Neural cell (in vitro differentiated cells): ENCODE measurements around the gene REG3A. TPM values are rescaled to one million over a fixed set of nuclear protein-coding genes. Genes with fewer than 3 reads are reported as not detected.

Experiments
- H2AFZ ChIP-seq: fragments of 200-600, 300-800 bp; sonication (generic), shearing (Covaris generic); 2 replicates; pipeline ENCODE4 v1.6.0; 2014; ENCODE audit warnings: low read depth, mild to moderate bottlenecking, antibody characterized with exemption, low read length, moderate library complexity
- H3F3A ChIP-seq: fragments of 200-600 bp; shearing (Covaris generic); 2 replicates; pipeline ENCODE4 v1.6.1; 2016; ENCODE audit warnings: mild to moderate bottlenecking, moderate library complexity, mixed read lengths, antibody characterized with exemption, low read length; ENCODE audit not compliant: insufficient read depth, poor library complexity, severe bottlenecking
- H3K27ac ChIP-seq: fragments of 200-600, 300-800 bp; sonication (generic), shearing (Covaris generic); 2 replicates; pipeline ENCODE4 v1.5.1; 2014; ENCODE audit warnings: mild to moderate bottlenecking, low read length, moderate library complexity
- H3K27me3 ChIP-seq: fragments of 300-800, 200-600 bp; sonication (generic), shearing (Covaris generic); 2 replicates; pipeline ENCODE4 v1.6.0; 2014; ENCODE audit warnings: mild to moderate bottlenecking, low read depth, low read length, moderate library complexity; ENCODE audit not compliant: insufficient read depth
- H3K36me3 ChIP-seq: fragments of 300-800, 200-600 bp; sonication (generic), shearing (Covaris generic); 2 replicates; pipeline ENCODE4 v1.5.1; 2014; ENCODE audit warnings: mild to moderate bottlenecking, antibody characterized with exemption, low read length, moderate library complexity; ENCODE audit not compliant: insufficient read depth
- H3K4me2 ChIP-seq: fragments of 300-800, 200-600 bp; sonication (generic), shearing (Covaris generic); 2 replicates; pipeline ENCODE4 v1.6.0; 2014; ENCODE audit warnings: mild to moderate bottlenecking, low read length
- H3K4me3 ChIP-seq: fragments of 300-800, 200-600 bp; sonication (generic), shearing (Covaris generic); 2 replicates; pipeline ENCODE4 v1.5.1; 2014; ENCODE audit warnings: mild to moderate bottlenecking, low read length, moderate library complexity
- H3K79me2 ChIP-seq: fragments of 200-600 bp; shearing (Covaris generic); replicated peaks from 2 replicates; pipeline ENCODE4 v1.6.0; 2014; ENCODE audit warnings: mild to moderate bottlenecking, low read length, moderate library complexity; ENCODE audit not compliant: insufficient read depth
- H3K9ac ChIP-seq: fragments of 300-800, 200-600 bp; sonication (generic), shearing (Covaris generic); 2 replicates; pipeline ENCODE4 v1.6.1; 2016; ENCODE audit warnings: mild to moderate bottlenecking, low read length, mixed read lengths
- H3K9me2 ChIP-seq: fragments of 200-600 bp; shearing (Covaris generic); 2 replicates; pipeline ENCODE4 v1.6.1; 2016; ENCODE audit warnings: mild to moderate bottlenecking, low read length, mixed read lengths; ENCODE audit not compliant: insufficient read depth
- H3K9me3 ChIP-seq: fragments of 200-600, 300-800 bp; sonication (generic), shearing (Covaris generic); 2 replicates; pipeline ENCODE4 v1.6.1; 2016; ENCODE audit warnings: mild to moderate bottlenecking, mixed run types, low read length, moderate library complexity, mixed read lengths
- H4K20me1 ChIP-seq: fragments of 200-600 bp; shearing (Covaris generic); 2 replicates; pipeline ENCODE4 v1.6.1; 2016; ENCODE audit warnings: mild to moderate bottlenecking, mixed run types; ENCODE audit not compliant: insufficient read depth
- EP300 ChIP-seq: fragments of 450-650 bp; conservative IDR thresholded peaks from 2 replicates; pipeline ENCODE4 v1.6.1; 2014; ENCODE audit warnings: antibody characterized with exemption, mild to moderate bottlenecking, moderate library complexity; ENCODE audit not compliant: poor library complexity, severe bottlenecking
- EZH2 ChIP-seq: fragments of 200-600, 300-800 bp; shearing (Covaris generic), sonication (generic); IDR thresholded peaks from 2 replicates; pipeline ENCODE4 v1.6.1; 2014; ENCODE audit warnings: antibody characterized with exemption, low read length, borderline replicate concordance, mild to moderate bottlenecking; ENCODE audit not compliant: insufficient read depth, poor library complexity, severe bottlenecking
- MXI1 ChIP-seq: fragments of 450-650 bp; conservative IDR thresholded peaks from 2 replicates; pipeline ENCODE4 v1.6.1; 2014; ENCODE audit warnings: antibody characterized with exemption, mild to moderate bottlenecking; ENCODE audit not compliant: poor library complexity, severe bottlenecking
- POLR2AphosphoS5 ChIP-seq: IDR thresholded peaks from 2 replicates; pipeline ENCODE4 v1.6.1; 2012
- RAD21 ChIP-seq: fragments of 450-650 bp; conservative IDR thresholded peaks from 2 replicates; pipeline ENCODE4 v1.6.1; 2014; ENCODE audit warnings: antibody characterized with exemption, mild to moderate bottlenecking, moderate library complexity
- SMC3 ChIP-seq: fragments of 450-650 bp; conservative IDR thresholded peaks from 2 replicates; pipeline ENCODE4 v1.6.1; 2014; ENCODE audit warnings: antibody characterized with exemption, mild to moderate bottlenecking, moderate library complexity; ENCODE audit not compliant: poor library complexity
- TAF1 ChIP-seq: IDR thresholded peaks from 2 replicates; pipeline ENCODE4 v1.6.1; 2012; ENCODE audit warnings: low read depth
- polyA plus RNA-seq: library from polyadenylated mRNA; depleted of rRNA; stranded (reverse); fragments of >200 nt; gene quantifications from 2 replicates; pipeline ENCODE4 v1.2.3, GENCODE V29; 2014
- TF ChIP-seq, protein P1 (sequence below): IDR thresholded peaks from 2 replicates; pipeline ENCODE4 v1.6.1; 2012; ENCODE audit warnings: borderline replicate concordance
- TF ChIP-seq, protein P2 (sequence below): fragments of 450-650 bp; IDR thresholded peaks from 2 replicates; pipeline ENCODE4 v1.5.1; 2014; ENCODE audit warnings: antibody characterized with exemption, mild to moderate bottlenecking, moderate library complexity; ENCODE audit not compliant: poor library complexity, severe bottlenecking

The REG3A gene
- polyA plus RNA-seq, 1 donor from 2014 or later, result not detected

- Histone ChIP-seq H3K9me3 (no peaks in the 10 kb centered on the region), H3K79me2 (no peaks in the 10 kb centered on the region)
- TF ChIP-seq EZH2, result no peak
- no peak for TF ChIP-seq RAD21
- TF ChIP-seq, protein P1, sequence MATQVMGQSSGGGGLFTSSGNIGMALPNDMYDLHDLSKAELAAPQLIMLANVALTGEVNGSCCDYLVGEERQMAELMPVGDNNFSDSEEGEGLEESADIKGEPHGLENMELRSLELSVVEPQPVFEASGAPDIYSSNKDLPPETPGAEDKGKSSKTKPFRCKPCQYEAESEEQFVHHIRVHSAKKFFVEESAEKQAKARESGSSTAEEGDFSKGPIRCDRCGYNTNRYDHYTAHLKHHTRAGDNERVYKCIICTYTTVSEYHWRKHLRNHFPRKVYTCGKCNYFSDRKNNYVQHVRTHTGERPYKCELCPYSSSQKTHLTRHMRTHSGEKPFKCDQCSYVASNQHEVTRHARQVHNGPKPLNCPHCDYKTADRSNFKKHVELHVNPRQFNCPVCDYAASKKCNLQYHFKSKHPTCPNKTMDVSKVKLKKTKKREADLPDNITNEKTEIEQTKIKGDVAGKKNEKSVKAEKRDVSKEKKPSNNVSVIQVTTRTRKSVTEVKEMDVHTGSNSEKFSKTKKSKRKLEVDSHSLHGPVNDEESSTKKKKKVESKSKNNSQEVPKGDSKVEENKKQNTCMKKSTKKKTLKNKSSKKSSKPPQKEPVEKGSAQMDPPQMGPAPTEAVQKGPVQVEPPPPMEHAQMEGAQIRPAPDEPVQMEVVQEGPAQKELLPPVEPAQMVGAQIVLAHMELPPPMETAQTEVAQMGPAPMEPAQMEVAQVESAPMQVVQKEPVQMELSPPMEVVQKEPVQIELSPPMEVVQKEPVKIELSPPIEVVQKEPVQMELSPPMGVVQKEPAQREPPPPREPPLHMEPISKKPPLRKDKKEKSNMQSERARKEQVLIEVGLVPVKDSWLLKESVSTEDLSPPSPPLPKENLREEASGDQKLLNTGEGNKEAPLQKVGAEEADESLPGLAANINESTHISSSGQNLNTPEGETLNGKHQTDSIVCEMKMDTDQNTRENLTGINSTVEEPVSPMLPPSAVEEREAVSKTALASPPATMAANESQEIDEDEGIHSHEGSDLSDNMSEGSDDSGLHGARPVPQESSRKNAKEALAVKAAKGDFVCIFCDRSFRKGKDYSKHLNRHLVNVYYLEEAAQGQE, result no peak
- no peak for TF ChIP-seq EP300
- no peak for TF ChIP-seq POLR2AphosphoS5
- TF ChIP-seq, protein P2, sequence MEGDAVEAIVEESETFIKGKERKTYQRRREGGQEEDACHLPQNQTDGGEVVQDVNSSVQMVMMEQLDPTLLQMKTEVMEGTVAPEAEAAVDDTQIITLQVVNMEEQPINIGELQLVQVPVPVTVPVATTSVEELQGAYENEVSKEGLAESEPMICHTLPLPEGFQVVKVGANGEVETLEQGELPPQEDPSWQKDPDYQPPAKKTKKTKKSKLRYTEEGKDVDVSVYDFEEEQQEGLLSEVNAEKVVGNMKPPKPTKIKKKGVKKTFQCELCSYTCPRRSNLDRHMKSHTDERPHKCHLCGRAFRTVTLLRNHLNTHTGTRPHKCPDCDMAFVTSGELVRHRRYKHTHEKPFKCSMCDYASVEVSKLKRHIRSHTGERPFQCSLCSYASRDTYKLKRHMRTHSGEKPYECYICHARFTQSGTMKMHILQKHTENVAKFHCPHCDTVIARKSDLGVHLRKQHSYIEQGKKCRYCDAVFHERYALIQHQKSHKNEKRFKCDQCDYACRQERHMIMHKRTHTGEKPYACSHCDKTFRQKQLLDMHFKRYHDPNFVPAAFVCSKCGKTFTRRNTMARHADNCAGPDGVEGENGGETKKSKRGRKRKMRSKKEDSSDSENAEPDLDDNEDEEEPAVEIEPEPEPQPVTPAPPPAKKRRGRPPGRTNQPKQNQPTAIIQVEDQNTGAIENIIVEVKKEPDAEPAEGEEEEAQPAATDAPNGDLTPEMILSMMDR, result no peak
- no peak for TF ChIP-seq MXI1
- TF ChIP-seq TAF1, result no peak
- no peak for TF ChIP-seq SMC3
Measured at GRCh38 chr2:79171348-79171958, 11.9 kb upstream of the REG3A start.

GRCh38 chr2:79162801-79163200, 3.2 kb upstream of the REG3A start:
- no peak overlapping the region for H2AFZ ChIP-seq
- H3K36me3 ChIP-seq, result no peaks in the 10 kb centered on the region
- no peak for TF ChIP-seq SMC3
- no peak for TF ChIP-seq EP300
- TF ChIP-seq TAF1, result no peak
- TF ChIP-seq MXI1, result no peak
- TF ChIP-seq EZH2, result no peak
- no peak for TF ChIP-seq POLR2AphosphoS5
- TF ChIP-seq, protein P2, result no peak
- TF ChIP-seq, protein P1, result no peak
- no peak for TF ChIP-seq RAD21
- H4K20me1 ChIP-seq, result no peaks in the 10 kb centered on the region
- H3K27ac ChIP-seq, result no peak overlapping the region
- H3K9ac ChIP-seq, result no peak overlapping the region
- no peaks in the 10 kb centered on the region for H3K9me2 ChIP-seq
- no peaks in the 10 kb centered on the region for H3F3A ChIP-seq
- H3K4me3 ChIP-seq, result no peak overlapping the region
- no peaks in the 10 kb centered on the region for H3K79me2 ChIP-seq
- H3K4me2 ChIP-seq, result no peak overlapping the region
- H3K9me3 ChIP-seq, result no peaks in the 10 kb centered on the region
- no peaks in the 10 kb centered on the region for H3K27me3 ChIP-seq

More at GRCh38 chr2:79171348-79171958, 11.9 kb upstream of the REG3A start:
- H3K27me3 ChIP-seq, result no peaks in the 10 kb centered on the region
- H3K4me3 ChIP-seq, result no peak overlapping the region
- H2AFZ ChIP-seq, result no peak overlapping the region
- H3K9me2 ChIP-seq, result no peaks in the 10 kb centered on the region
- no peaks in the 10 kb centered on the region for H3F3A ChIP-seq
- no peaks in the 10 kb centered on the region for H3K36me3 ChIP-seq
- no peak overlapping the region for H3K9ac ChIP-seq
- H4K20me1 ChIP-seq, result no peaks in the 10 kb centered on the region
- H3K4me2 ChIP-seq, result no peak overlapping the region
- H3K27ac ChIP-seq, result no peak overlapping the region
